HL-60 (cell line): ENCODE data around the gene TENT4A.

Experiments used
- DNase-seq, 2 experiments: peaks; one replicate each; pipeline ENCODE4 v3.0.0-alpha.2; 2010 to 2020; ENCODE audit warnings: low read depth in 1 of 2, low spot score in 1 of 2
- H3K27ac ChIP-seq: fragments of 250-450 bp; sonication (Bioruptor Pico); replicated peaks from 2 replicates; pipeline ENCODE4 v1.5.1; 2020; ENCODE audit warnings: mild to moderate bottlenecking, moderate library complexity
- H3K27me3 ChIP-seq: fragments of 250-450 bp; sonication (Bioruptor Pico); 2 replicates; pipeline ENCODE4 v1.5.1; 2021; ENCODE audit warnings: mild to moderate bottlenecking, moderate library complexity; ENCODE audit not compliant: insufficient read depth, poor library complexity, severe bottlenecking
- H3K4me3 ChIP-seq: replicated peaks from 2 replicates; pipeline ENCODE4 v1.5.1; 2011; ENCODE audit warnings: mild to moderate bottlenecking, control low read depth, low read length; ENCODE audit not compliant: insufficient read depth
- CTCF ChIP-seq: IDR thresholded peaks from one replicate; pipeline ENCODE4 v1.5.1; 2011; ENCODE audit warnings: low read length, control low read depth, inconsistent platforms; ENCODE audit not compliant: insufficient read depth
- GABPA ChIP-seq: IDR thresholded peaks from 2 replicates; pipeline ENCODE4 v1.6.1; 2012; ENCODE audit warnings: low read depth
- POLR2AphosphoS5 ChIP-seq: IDR thresholded peaks from 2 replicates; pipeline ENCODE4 v1.6.1; 2012; ENCODE audit warnings: low read depth
- REST ChIP-seq: IDR thresholded peaks from 2 replicates; pipeline ENCODE4 v1.6.1; 2012; ENCODE audit warnings: low read depth; ENCODE audit not compliant: insufficient replicate concordance
- SPI1 ChIP-seq: IDR thresholded peaks from 2 replicates; pipeline ENCODE4 v1.6.1; 2012; ENCODE audit warnings: low read depth, mild to moderate bottlenecking, borderline replicate concordance

TENT4A gene

GRCh38 chr5:6765612-6766525 lies 52.6 kb downstream of the TENT4A start:
- no peaks in the 10 kb centered on the region for H3K27me3 ChIP-seq
- H3K27ac ChIP-seq: peak overlapping the region; percentile 46
- DNase-seq: peak; percentile 70 to 89
- no peak for TF ChIP-seq REST
- peak; percentile 87 for TF ChIP-seq CTCF
- TF ChIP-seq POLR2AphosphoS5: no peak
- peak overlapping the region; percentile 9; the same call in 1 of the 2 replicates for H3K4me3 ChIP-seq

GRCh38 chr5:6766604-6767093 lies 53.4 kb downstream of the TENT4A start:
- DNase-seq: peak; percentile 89 to 95
- H3K4me3 ChIP-seq: no peak overlapping the region

DNA sequence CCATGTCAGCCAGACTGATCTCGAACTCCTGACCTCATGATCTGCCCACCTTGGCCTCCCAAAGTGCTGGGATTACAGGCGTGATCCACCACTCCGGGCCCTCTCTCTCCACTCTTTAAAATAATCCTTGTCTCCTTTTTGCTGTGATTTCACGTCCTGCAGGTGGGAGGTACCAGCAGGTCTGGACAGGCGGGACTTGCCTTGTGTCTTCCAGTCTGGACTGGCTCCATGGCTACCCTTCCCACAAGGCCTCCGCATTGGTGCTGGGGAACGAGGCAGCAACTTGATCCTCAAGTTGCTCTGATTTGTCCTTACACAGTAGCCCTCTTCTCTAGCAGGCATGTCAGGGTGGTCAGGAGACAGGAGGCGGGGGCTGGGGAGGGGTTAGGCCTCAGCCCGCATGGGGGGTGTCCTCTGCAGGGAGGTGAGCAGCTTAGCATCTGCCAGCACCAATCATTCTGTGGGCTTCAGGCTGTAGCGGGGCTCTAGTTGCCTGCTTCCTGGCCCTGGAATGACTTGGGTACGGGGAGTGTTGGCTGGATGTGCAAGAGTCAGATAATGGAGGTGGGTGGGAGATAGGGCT lies 54.3 kb downstream of the TENT4A start:
- no peak for TF ChIP-seq GABPA
- no peak for TF ChIP-seq CTCF
- TF ChIP-seq POLR2AphosphoS5: no peak
- no peak for TF ChIP-seq SPI1
- no peak for TF ChIP-seq REST
- Histone ChIP-seq H3K27ac (no peak overlapping the region), H3K27me3 (no peaks in the 10 kb centered on the region), H3K4me3 (no peak overlapping the region)
- DNase-seq: no peak

More at GRCh38 chr5:6766604-6767093, 53.4 kb downstream of the TENT4A start:
- peak overlapping the region; percentile 46 for H3K27ac ChIP-seq
- no peak for TF ChIP-seq REST
- TF ChIP-seq SPI1: no peak; the same call in 1 of the 2 replicates
- no peak for TF ChIP-seq GABPA
- peak; percentile 77 for TF ChIP-seq POLR2AphosphoS5
- H3K27me3 ChIP-seq: no peaks in the 10 kb centered on the region
